Measurements from ENCODE around the gene C11orf54. TPM values are rescaled to one million over a fixed set of nuclear protein-coding genes. Genes with fewer than 3 reads are reported as not detected.

C11orf54 gene
- total RNA-seq, 1 donor from 2014 or later: 30.1 TPM

DNA sequence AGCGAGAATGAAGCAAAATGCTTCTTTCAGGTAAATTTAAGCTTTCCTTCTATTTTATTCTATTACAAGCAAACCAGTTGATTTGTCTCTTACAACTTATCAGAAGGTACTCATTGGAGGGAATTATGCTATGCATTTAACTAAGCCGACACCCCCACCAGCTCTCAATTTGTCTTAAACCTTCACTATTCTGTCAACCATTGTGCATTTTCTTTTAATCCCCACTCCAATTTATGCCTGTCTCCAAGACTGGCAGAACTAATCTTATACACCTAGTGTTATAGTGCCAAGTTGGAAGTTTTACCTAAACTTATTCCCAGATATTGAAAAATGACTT, 12.7 kb upstream of the C11orf54 start:
- Mint-ChIP-seq H3K27ac (no peak overlapping the region), H3K4me1 (peaks cover 9% of the 10 kb centered on the region), H3K36me3 (ENCODE audit: low read depth) (peaks cover 79% of the 10 kb centered on the region), H3K27me3 (no peaks in the 10 kb centered on the region), H3K4me3 (no peak overlapping the region), H3K9me3 (no peaks in the 10 kb centered on the region)
- ATAC-seq (ENCODE audit: low read depth): no peak
- intact Hi-C loops (cut with micrococcal nuclease): no loop called here
- ChIA-PET CTCF (no interaction called here), POLR2A (interaction anchor here (2.1 to 6.6 kb wide), 2 partner anchors 11 to 67 kb away, joined by 6 to 114 read pairs; partner anchors contain the start of genes C11orf54, CEP295 and TAF1D)
- TF ChIP-seq, protein P1, sequence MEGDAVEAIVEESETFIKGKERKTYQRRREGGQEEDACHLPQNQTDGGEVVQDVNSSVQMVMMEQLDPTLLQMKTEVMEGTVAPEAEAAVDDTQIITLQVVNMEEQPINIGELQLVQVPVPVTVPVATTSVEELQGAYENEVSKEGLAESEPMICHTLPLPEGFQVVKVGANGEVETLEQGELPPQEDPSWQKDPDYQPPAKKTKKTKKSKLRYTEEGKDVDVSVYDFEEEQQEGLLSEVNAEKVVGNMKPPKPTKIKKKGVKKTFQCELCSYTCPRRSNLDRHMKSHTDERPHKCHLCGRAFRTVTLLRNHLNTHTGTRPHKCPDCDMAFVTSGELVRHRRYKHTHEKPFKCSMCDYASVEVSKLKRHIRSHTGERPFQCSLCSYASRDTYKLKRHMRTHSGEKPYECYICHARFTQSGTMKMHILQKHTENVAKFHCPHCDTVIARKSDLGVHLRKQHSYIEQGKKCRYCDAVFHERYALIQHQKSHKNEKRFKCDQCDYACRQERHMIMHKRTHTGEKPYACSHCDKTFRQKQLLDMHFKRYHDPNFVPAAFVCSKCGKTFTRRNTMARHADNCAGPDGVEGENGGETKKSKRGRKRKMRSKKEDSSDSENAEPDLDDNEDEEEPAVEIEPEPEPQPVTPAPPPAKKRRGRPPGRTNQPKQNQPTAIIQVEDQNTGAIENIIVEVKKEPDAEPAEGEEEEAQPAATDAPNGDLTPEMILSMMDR (IDR thresholded peaks at IDR 0.05): no peak
- no peak for DNase-seq

DNA sequence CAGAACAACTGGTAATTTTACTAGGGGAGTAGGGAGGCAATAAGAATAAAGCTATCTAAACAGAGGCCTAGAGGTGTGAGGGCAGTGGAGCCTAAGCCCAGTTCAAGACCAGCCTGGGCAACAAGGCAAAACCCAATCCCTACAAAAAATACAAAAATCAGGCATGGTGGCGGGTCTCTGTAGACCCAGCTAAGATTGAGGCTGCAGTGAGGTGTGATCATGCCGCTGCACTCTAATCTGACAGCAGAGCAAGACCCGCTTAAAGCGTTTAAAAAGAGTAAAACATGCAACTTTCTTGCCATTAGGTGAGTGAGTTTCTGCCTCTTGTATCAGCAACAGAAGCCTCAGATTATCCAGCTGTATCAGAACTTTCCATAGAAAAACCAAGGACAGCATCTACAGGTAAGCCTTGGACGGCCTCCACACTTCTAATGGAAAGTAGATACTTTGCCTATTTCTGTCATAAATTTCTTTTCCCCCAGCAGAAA, 12.3 kb upstream of the C11orf54 start:
- Mint-ChIP-seq H3K4me1 (peaks cover 10% of the 10 kb centered on the region), H3K4me3 (no peak overlapping the region), H3K9me3 (no peaks in the 10 kb centered on the region), H3K27ac (peak overlapping the region; percentile 7), H3K36me3 (ENCODE audit: low read depth) (peaks cover 81% of the 10 kb centered on the region), H3K27me3 (no peaks in the 10 kb centered on the region)
- DNase-seq (no peak), ATAC-seq (ENCODE audit: low read depth) (no peak)
- TF ChIP-seq, protein P1 (IDR thresholded peaks at IDR 0.05): no peak
- ChIA-PET POLR2A (interaction anchor here (0.8 to 6.6 kb wide), 3 partner anchors 9 to 68 kb away, joined by 6 to 114 read pairs (median 6); partner anchors contain the start of genes C11orf54, CEP295 and TAF1D), CTCF (interaction anchor here (1.5 kb wide), 1 partner anchor 11 kb away, joined by 5 read pairs; no protein-coding TSS in a partner anchor)
- intact Hi-C loops (cut with micrococcal nuclease): no loop called here

DNA sequence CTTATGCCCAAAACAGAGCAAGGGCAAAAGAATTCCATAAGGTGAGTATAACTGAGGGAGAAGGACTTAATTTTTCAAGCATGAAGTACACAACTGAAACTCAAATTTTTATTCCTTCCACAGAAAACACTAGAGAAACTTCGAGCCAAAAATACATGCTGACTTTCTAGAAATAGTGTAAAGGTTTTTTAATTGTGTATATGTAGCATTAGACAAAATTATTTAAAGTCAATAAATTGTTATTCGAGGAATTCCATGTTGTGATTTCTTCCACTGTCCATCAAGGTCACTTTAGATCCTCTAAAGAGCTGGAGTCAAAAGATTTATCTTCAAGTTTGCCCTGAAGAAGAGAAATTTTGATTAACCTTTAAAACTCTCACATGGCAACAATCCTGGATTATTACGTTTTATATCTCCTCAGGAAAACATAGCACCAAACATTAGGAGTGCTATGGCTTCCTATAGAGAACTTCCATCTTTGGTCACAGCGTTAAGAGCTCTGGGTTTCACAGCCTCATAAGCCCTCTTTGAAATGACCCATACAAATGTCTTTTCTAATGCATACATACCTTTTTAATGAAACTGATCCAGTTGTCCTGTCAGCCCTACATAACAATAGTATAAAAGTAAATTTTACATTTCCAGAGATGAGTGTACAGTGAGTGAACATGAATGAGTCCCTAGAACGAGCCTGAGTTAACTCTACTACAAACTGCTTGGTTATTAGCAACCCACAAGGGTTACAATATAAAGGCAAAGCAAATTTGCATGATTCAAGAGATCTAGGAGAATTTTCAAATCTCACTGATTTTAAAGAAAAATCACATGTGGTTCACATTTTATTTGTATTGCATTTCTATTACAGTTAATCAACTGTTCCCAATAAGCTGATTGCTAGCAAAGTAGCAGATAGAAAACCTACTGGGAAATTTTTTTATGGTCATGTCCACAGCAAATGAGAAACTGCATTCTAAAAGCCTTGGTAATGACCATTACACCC, 11.1 kb upstream of the C11orf54 start:
- peaks cover 87% of the 10 kb centered on the region for H3K36me3 Mint-ChIP-seq (ENCODE audit: low read depth)
- no peak for ATAC-seq (ENCODE audit: low read depth)
- no peak overlapping the region for H3K4me3 Mint-ChIP-seq
- no peak for DNase-seq
- intact Hi-C loops (cut with micrococcal nuclease): loop anchor here (1.0 to 5.0 kb wide), 2 partner anchors 8 to 38 kb away; no protein-coding TSS in a partner anchor
- ChIA-PET CTCF (interaction anchor here (1.5 kb wide), 1 partner anchor 10 kb away, joined by 5 read pairs; no protein-coding TSS in a partner anchor), POLR2A (interaction anchor here (0.7 to 6.6 kb wide), 4 partner anchors 9 to 69 kb away, joined by 3 to 114 read pairs (median 6); partner anchors contain the start of genes C11orf54, CEP295 and TAF1D)
- H3K4me1 Mint-ChIP-seq: peaks cover 22% of the 10 kb centered on the region
- H3K27me3 Mint-ChIP-seq: no peaks in the 10 kb centered on the region
- no peaks in the 10 kb centered on the region for H3K9me3 Mint-ChIP-seq
- TF ChIP-seq, protein P1 (IDR thresholded peaks at IDR 0.05): no peak
- H3K27ac Mint-ChIP-seq: no peak overlapping the region

DNA sequence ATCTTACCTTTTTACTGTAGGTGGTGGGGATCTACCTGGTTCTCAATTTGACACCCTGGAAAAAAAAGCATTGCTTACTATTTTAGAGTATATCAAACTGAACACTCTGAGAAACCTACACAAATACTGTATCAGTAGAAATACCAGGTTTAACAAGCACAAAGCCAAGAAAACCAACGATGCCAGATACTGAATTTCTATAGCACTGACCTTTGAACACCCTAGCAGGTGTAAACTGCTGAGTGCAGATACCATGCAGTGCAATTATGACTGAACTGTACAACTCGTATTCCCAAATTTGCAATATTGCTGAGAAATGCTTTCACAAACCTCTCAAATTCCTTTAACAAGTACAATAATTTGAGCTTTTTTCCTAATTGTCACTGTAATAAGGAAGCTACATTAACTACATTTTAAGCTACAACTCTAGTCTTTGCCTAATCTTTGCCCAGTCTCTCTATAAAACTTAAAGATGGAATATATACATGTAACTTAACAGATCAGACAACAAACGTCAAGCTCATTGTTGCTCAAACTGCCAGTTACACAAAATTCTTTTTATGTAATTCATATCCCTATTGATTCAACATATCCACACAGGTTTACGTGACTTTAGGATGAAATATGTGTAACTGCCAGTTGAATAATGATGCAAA, 9.1 kb upstream of the C11orf54 start:
- Mint-ChIP-seq H3K27me3 (no peaks in the 10 kb centered on the region), H3K4me1 (peaks cover 40% of the 10 kb centered on the region), H3K36me3 (ENCODE audit: low read depth) (peaks cover 96% of the 10 kb centered on the region), H3K27ac (no peak overlapping the region), H3K4me3 (no peak overlapping the region), H3K9me3 (no peaks in the 10 kb centered on the region)
- ChIA-PET POLR2A (interaction anchor here (6.6 kb wide), 1 partner anchor 7 kb away, joined by 114 read pairs; the partner anchor contains the start of genes C11orf54 and TAF1D), CTCF (no interaction called here)
- DNase-seq (no peak), ATAC-seq (ENCODE audit: low read depth) (no peak)
- intact Hi-C loops (cut with micrococcal nuclease): loop anchor here (5.0 kb wide), 1 partner anchor 40 kb away; no protein-coding TSS in a partner anchor
- TF ChIP-seq, protein P1 (IDR thresholded peaks at IDR 0.05): no peak
